Stimulated activated CD8-positive, alpha-beta memory T cell treated with anti-CD3 and anti-CD28 coated beads, Interleukin-7, amount 100 ng/mL, for 48 hours (primary cell): Measurements from ENCODE around the gene HEATR5B.
"Not testable (repeated sequence)": the region's sequence is repeated elsewhere in the genome, so short reads cannot be mapped to it uniquely, and the experiment has no call there.

Experiments
- DNase-seq, 2 donors: peaks; one replicate each; pipeline ENCODE4 v3.0.0-alpha.2; 2020; ENCODE audit warnings: low read depth in 1 of 2; ENCODE audit errors: extremely low read depth in 1 of 2

Gene HEATR5B

DNA sequence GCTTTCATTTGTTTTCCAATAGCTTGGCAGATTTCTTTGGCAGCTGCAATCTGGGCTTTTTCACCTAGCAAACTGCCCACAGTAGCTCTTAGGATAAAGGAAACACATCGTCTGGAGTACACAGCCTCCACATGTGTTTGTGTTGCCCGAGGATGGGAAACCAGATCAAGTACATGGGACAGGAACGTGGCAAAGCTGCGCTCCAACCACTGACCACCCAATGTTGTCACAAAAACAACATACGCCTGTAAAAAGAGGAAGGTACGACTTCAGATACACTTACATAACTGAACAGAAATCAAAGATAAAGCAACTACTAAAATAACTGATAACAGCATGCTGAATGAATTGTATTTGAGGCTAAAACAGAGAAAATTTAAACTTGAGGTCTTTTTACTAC lies 15.5 kb downstream of the HEATR5B start:
- DNase-seq, result no peak

DNA sequence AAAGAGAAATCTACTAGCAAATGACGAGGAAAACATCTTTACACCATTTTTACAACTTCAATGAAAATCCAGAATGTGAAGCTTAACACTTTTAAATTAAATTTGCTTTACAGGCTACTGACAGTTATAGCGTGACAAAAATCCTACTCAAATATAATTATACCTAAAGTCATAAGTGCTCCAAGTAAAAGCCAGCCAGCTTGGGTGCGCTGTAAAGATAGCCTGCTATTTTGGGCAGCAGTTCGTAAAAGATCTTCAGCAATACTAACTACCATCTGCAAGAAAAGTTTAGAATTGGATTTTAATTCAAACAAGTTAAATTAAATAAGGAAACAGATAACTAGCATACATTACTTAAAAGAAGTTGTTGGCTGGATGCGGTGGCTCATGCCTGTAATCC lies 22.4 kb downstream of the HEATR5B start:
- no peak for DNase-seq

DNA sequence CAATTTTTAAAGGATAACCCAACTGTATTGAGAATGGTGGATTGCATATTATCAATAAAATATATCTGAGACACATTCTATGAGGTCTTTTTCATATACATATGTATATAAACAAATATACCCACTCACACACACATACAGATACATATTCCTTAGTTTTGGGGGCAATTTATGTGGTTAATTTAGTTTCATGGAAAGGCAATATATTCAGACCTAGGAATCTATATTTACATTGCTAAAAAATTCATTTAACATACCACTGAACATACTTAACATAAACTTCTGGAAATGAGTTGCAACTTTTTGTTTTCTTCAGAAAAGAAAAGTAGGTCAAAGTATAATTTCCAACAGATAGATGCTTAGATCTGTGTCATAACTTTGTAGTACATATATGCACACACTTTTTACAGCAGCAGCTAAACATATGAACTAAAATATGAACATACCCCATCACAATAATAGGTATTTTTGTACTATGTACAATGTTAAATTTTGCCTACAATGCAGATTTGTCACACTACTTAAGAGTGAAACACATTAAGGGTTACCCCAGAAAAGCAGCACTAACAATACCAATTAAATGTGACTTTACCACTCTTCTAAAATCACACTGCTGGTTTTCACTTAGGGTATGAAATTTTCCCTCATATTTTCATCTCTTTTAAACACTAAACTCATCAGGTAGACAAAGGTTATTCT lies 23.0 kb downstream of the HEATR5B start:
- no peak for DNase-seq

DNA sequence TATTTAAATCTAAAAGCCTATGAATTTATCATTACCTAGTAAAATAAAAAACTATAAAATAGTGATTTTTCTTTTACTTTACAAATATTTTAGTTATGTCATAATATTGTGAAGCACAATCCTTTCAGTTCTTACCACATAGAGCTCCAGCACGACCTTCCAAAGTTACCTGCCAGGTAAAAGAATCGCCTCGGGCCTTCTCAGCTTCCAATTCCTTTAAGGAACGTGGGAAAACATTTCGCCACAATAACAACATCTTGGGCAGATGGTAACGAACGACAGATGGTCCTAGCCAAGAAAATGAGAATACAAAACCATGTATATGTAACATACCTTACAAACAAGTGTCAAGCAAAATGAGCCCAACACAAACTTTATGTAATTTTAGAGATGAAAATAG lies 23.7 kb downstream of the HEATR5B start:
- DNase-seq, result no peak

DNA sequence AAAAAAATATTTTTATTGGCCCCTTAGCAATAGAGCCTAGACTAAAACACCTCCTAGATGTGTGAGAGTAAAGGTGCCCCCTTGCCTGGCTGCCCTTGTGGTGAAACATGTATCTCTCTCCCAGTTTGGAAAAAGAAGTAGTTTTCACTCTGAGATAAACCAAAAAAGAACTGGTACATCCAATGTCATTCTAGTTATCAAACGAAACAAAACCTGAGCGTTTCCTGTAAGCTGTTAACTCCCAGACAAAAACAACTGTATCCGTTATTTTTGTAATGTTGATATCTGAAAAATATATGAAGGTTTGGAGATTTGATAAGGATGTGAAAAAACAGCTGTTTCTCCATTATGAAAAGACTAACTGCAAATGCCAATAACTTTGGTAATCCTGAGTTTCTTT lies 24.3 kb downstream of the HEATR5B start:
- DNase-seq, result no peak

DNA sequence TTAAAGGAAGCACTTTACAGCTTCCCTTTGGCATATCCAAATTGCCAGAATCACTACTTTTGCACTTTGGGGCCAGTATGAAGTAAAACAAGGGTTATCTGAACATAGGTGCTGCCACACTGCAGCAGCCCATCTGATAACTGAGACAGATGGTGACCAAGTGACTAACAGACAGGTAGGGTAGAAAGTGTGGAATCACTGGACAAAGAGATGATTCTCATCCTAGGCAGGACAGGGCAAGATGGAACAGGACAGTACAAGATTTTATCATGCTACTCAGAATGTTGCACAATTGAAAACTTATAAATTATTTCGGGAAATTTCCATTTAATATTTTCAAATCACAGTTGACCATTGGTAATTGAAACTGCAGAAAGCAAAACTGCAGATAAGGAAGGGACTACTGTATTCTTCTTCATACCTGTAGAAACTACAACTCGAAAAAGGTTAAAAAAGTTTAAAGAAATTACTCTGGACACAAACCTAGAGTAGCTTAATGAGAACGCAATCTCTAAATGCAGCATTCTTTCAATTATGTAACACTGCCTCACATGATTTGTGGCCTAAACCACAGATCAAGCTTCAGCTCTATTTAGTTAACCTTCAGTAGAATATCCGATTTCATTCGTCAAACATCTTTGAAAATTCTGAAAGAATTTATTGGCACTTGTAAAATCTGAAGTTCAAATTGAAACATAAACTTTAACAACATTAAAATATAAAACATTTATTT lies 31.4 kb downstream of the HEATR5B start:
- no peak for DNase-seq

- no peak for DNase-seq
Observed at GRCh38 chr2:37039580-37039979, 44.6 kb downstream of the HEATR5B start.

GRCh38 chr2:37037771-37038170 lies 46.4 kb downstream of the HEATR5B start:
- DNase-seq, result no peak

- DNase-seq, result no peak
Observed at GRCh38 chr2:37029758-37030157, 54.4 kb downstream of the HEATR5B start.

- no peak for DNase-seq
Observed at GRCh38 chr2:37026050-37026449, 58.1 kb downstream of the HEATR5B start.

- no peak for DNase-seq
Observed at GRCh38 chr2:37020887-37021796, 63.0 kb downstream of the HEATR5B start.

DNA sequence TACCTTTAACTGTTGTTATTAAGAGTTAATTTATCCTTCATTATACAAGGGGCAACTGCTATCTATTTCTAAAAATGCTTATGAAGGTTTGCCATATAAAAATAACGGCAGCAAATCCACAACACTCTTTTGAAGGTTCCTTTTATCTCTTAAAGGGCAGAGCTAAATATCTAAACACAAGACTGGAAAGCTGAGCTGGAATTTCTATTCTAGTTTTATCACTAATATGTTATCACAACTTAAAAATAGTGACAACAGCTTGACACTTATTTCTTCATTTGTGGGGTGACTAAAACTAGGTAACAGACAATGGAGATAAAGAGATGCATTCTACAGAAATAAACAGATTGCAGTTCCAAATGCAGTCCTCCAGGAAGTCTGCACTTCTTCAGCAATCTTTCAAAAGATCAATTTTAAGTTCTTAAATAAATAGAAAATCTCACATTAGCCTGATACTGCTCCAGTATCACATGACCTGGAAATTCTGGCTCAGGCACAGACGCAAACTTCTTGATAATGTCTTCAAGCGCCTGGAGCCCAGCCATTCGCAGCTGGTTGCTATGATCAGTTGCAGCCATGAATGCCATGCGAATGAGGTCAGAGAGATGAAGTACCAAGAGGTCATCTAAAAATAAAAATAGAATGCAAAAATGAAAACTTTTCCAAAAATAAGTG lies 63.8 kb downstream of the HEATR5B start:
- no peak for DNase-seq

- no peak for DNase-seq
Observed at GRCh38 chr2:37013315-37013641, 70.9 kb downstream of the HEATR5B start.

DNA sequence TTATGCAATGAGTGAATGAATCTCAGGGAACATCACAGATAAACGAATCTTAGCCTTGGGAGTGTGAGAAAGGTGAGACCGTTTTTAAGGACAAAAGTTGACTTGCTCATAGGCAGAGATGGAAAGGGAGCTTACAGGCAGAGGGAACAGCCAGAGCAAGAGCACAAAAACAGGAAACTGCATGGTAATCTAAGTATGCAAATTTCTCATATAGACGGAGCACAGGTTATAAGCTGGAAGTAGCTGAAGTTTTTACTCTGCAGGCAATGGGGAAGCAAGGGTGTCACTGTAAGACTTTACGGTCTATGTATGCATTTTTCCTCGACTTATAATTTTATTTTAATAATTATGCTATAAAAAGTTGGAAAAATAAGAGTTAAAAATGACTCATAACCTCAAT lies 73.0 kb downstream of the HEATR5B start:
- no peak for DNase-seq

- DNase-seq, result no peak
Observed at GRCh38 chr2:37005118-37005868, 78.9 kb downstream of the HEATR5B start.

GRCh38 chr2:37000988-37001556 lies 83.1 kb downstream of the HEATR5B start:
- no peak for DNase-seq

GRCh38 chr2:37000318-37000717 lies 83.9 kb downstream of the HEATR5B start:
- no peak for DNase-seq

- not testable (repeated sequence) for DNase-seq
Observed at GRCh38 chr2:36999416-36999815, 84.8 kb downstream of the HEATR5B start.

GRCh38 chr2:36993841-36994620 lies 90.1 kb downstream of the HEATR5B start:
- no peak for DNase-seq
